Neural progenitor cell (in vitro differentiated cells): Measurements from ENCODE around the gene KCTD2. TPM values are rescaled to one million over a fixed set of nuclear protein-coding genes. Genes with fewer than 3 reads are reported as not detected.

Experiments used
- DNase-seq: peaks from one replicate; pipeline ENCODE4 v3.0.0-alpha.2; 2016; ENCODE audit warnings: low spot score
- H2AFZ ChIP-seq: fragments of 200-600 bp; sonication (generic); replicated peaks from 2 replicates; pipeline ENCODE4 v1.6.1; 2016; ENCODE audit warnings: antibody characterized with exemption
- H3F3A ChIP-seq: fragments of 200-600 bp; sonication (generic); 2 replicates; pipeline ENCODE4 v1.6.1; 2016; ENCODE audit warnings: antibody characterized with exemption, low read depth
- H3K27ac ChIP-seq: fragments of 200-600 bp; sonication (generic); 2 replicates; pipeline ENCODE4 v1.5.1; 2016; ENCODE audit warnings: mild to moderate bottlenecking
- H3K27me3 ChIP-seq: fragments of 200-600 bp; sonication (generic); 2 replicates; pipeline ENCODE4 v1.6.1; 2016; ENCODE audit warnings: mild to moderate bottlenecking, moderate library complexity
- H3K36me3 ChIP-seq: fragments of 200-600 bp; sonication (generic); 2 replicates; pipeline ENCODE4 v1.5.1; 2016
- H3K4me1 ChIP-seq: fragments of 200-600 bp; sonication (generic); 2 replicates; pipeline ENCODE4 v1.6.1; 2016; ENCODE audit warnings: mixed run types
- H3K4me2 ChIP-seq: fragments of 200-600 bp; sonication (generic); 2 replicates; pipeline ENCODE4 v1.6.1; 2016
- H3K4me3 ChIP-seq: fragments of 200-600 bp; sonication (generic); 2 replicates; pipeline ENCODE4 v1.5.1; 2016
- H3K79me2 ChIP-seq: fragments of 200-600 bp; sonication (generic); 2 replicates; pipeline ENCODE4 v1.6.1; 2016; ENCODE audit warnings: low read depth
- H3K9ac ChIP-seq: fragments of 200-600 bp; sonication (generic); 2 replicates; pipeline ENCODE4 v1.6.1; 2016
- H3K9me3 ChIP-seq: fragments of 200-600 bp; sonication (generic); 2 replicates; pipeline ENCODE4 v1.5.1; 2016; ENCODE audit warnings: low read depth
- H4K20me1 ChIP-seq: fragments of 200-600 bp; sonication (generic); 2 replicates; pipeline ENCODE4 v1.6.1; 2016; ENCODE audit warnings: low read depth
- H3K27ac Mint-ChIP-seq: 3 replicates; pipeline ENCODE4 v1.8.0; 2021; ENCODE audit warnings: mixed read lengths
- H3K27me3 Mint-ChIP-seq: 2 replicates; pipeline ENCODE4 v1.8.0; 2022; ENCODE audit warnings: low read depth, mild to moderate bottlenecking, inconsistent platforms, moderate library complexity, mixed read lengths; ENCODE audit not compliant: insufficient read depth
- H3K36me3 Mint-ChIP-seq: 3 replicates; pipeline ENCODE4 v1.8.0; 2021; ENCODE audit warnings: mixed read lengths
- H3K4me1 Mint-ChIP-seq: 3 replicates; pipeline ENCODE4 v1.8.0; 2021; ENCODE audit warnings: mixed read lengths
- H3K4me3 Mint-ChIP-seq: 3 replicates; pipeline ENCODE4 v1.8.0; 2021; ENCODE audit warnings: mild to moderate bottlenecking, moderate library complexity, mixed read lengths
- H3K9me3 Mint-ChIP-seq: 3 replicates; pipeline ENCODE4 v1.8.0; 2020; ENCODE audit warnings: mixed read lengths
- EZH2 ChIP-seq: fragments of 200-600 bp; sonication (generic); IDR thresholded peaks from 2 replicates; pipeline ENCODE4 v1.6.1; 2017; ENCODE audit warnings: antibody characterized with exemption, mild to moderate bottlenecking, moderate library complexity
- EZH2phosphoT487 ChIP-seq: fragments of 200-600 bp; sonication (generic); IDR thresholded peaks from 2 replicates; pipeline ENCODE4 v1.6.1; 2017; ENCODE audit warnings: antibody characterized with exemption
- total RNA-seq: library from RNA; depleted of rRNA; stranded (reverse); fragments of >200 nt; gene quantifications from 2 replicates; pipeline ENCODE4 v1.2.3, GENCODE V29; 2015; ENCODE audit warnings: low replicate concordance
- TF ChIP-seq, protein P1 (sequence below): fragments of 200-600 bp; sonication (generic); IDR thresholded peaks from 2 replicates; pipeline ENCODE4 v1.5.1; 2017; ENCODE audit warnings: antibody characterized with exemption, mild to moderate bottlenecking

KCTD2 gene
- total RNA-seq, 1 donor from 2014 or later = 28.9 TPM

GRCh38 chr17:75093548-75094158, 46.6 kb downstream of the KCTD2 start:
- no peak overlapping the region for H3K27ac Mint-ChIP-seq
- Histone ChIP-seq H4K20me1 (no peaks in the 10 kb centered on the region), H3K9ac (no peak overlapping the region), H3K4me2 (no peak overlapping the region), H3K27me3 (no peaks in the 10 kb centered on the region), H3K9me3 (no peaks in the 10 kb centered on the region), H3F3A (peaks cover 8% of the 10 kb centered on the region), H3K4me1 (peaks cover 11% of the 10 kb centered on the region), H3K36me3 (no peaks in the 10 kb centered on the region), H3K4me3 (no peak overlapping the region), H3K27ac (no peak overlapping the region), H2AFZ (no peak overlapping the region), H3K79me2 (no peaks in the 10 kb centered on the region)
- H3K27me3 Mint-ChIP-seq = peaks cover 10% of the 10 kb centered on the region
- no peak for DNase-seq
- peaks cover 37% of the 10 kb centered on the region for H3K4me1 Mint-ChIP-seq
- TF ChIP-seq, protein P1, sequence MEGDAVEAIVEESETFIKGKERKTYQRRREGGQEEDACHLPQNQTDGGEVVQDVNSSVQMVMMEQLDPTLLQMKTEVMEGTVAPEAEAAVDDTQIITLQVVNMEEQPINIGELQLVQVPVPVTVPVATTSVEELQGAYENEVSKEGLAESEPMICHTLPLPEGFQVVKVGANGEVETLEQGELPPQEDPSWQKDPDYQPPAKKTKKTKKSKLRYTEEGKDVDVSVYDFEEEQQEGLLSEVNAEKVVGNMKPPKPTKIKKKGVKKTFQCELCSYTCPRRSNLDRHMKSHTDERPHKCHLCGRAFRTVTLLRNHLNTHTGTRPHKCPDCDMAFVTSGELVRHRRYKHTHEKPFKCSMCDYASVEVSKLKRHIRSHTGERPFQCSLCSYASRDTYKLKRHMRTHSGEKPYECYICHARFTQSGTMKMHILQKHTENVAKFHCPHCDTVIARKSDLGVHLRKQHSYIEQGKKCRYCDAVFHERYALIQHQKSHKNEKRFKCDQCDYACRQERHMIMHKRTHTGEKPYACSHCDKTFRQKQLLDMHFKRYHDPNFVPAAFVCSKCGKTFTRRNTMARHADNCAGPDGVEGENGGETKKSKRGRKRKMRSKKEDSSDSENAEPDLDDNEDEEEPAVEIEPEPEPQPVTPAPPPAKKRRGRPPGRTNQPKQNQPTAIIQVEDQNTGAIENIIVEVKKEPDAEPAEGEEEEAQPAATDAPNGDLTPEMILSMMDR = no peak
- TF ChIP-seq EZH2 (no peak), EZH2phosphoT487 (no peak)
- H3K9me3 Mint-ChIP-seq = no peaks in the 10 kb centered on the region
- H3K36me3 Mint-ChIP-seq = no peaks in the 10 kb centered on the region
- no peak overlapping the region for H3K4me3 Mint-ChIP-seq

DNA sequence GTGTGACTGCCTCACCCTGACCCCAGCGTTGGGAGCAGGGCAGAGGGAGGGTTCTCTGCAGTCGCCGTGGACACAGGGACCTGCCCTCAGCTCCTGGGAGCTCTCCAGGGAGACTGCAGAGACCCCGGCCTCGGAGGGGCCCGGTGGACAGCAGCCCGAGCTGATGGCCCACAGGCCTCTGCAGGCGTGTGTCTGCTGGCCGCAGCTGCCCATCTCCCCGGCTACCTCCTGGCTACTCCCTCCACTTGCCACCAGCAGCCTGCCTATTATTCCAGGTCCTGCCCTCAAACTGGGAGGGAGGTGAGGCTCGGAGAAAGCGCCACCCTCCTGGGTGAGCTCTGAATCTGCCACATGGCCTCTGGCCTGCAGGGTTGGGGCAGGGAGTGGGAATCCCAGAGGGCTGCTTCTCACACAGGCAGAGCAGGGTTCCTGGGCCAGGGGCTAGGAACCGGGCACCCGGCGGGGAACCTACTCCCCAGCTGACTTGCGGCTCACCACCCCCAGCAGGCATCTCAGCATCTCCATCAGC, 47.9 kb downstream of the KCTD2 start:
- no peak overlapping the region for H2AFZ ChIP-seq
- no peak overlapping the region for H3K4me2 ChIP-seq
- no peaks in the 10 kb centered on the region for H3K9me3 Mint-ChIP-seq
- H3K27ac ChIP-seq = no peak overlapping the region
- no peak overlapping the region for H3K9ac ChIP-seq
- no peak overlapping the region for H3K4me3 ChIP-seq
- peaks cover 8% of the 10 kb centered on the region for H3F3A ChIP-seq
- DNase-seq = no peak
- TF ChIP-seq EZH2phosphoT487 (no peak), EZH2 (no peak)
- TF ChIP-seq, protein P1 = no peak
- peaks cover 12% of the 10 kb centered on the region for H3K27me3 Mint-ChIP-seq
- H3K27ac Mint-ChIP-seq = no peak overlapping the region
- peaks cover 9% of the 10 kb centered on the region for H3K4me1 ChIP-seq
- H3K4me3 Mint-ChIP-seq = no peak overlapping the region
- no peaks in the 10 kb centered on the region for H3K9me3 ChIP-seq
- no peaks in the 10 kb centered on the region for H4K20me1 ChIP-seq
- H3K36me3 Mint-ChIP-seq = no peaks in the 10 kb centered on the region
- no peaks in the 10 kb centered on the region for H3K27me3 ChIP-seq
- peaks cover 25% of the 10 kb centered on the region for H3K4me1 Mint-ChIP-seq
- no peaks in the 10 kb centered on the region for H3K36me3 ChIP-seq
- no peaks in the 10 kb centered on the region for H3K79me2 ChIP-seq

DNA sequence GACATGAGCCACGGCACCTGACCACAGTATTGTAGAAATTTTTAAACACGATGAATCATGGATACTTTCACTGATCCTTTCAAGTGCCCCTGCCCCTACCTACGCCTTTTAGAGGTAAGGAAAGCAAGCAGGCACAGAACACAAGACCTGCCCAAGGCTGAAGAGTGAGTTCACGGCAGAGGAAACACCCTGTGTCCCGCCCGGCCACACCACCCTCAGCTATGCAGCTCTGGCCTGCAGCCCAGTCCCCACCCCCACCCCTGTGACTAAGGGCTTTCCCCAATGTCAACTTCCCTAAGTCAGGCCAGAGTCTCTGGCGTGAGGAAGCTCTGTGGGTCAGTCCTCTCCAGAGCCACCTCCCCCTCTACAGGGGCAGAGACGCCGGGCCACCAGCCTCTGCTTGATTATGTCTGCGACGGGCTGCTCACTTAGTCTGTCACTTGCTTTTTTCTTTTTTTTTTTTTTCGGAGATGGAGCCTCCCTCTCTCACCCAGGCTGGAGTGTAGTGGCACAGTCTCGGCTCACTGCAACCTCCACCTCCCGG, 49.1 kb downstream of the KCTD2 start:
- Mint-ChIP-seq H3K36me3 (no peaks in the 10 kb centered on the region), H3K27me3 (peaks cover 10% of the 10 kb centered on the region), H3K27ac (no peak overlapping the region), H3K9me3 (no peaks in the 10 kb centered on the region), H3K4me1 (peaks cover 16% of the 10 kb centered on the region), H3K4me3 (no peak overlapping the region)
- Histone ChIP-seq H3K27me3 (no peaks in the 10 kb centered on the region), H3K36me3 (no peaks in the 10 kb centered on the region), H3K27ac (no peak overlapping the region), H3K79me2 (no peaks in the 10 kb centered on the region), H4K20me1 (no peaks in the 10 kb centered on the region), H3F3A (peaks cover 1% of the 10 kb centered on the region), H3K4me3 (no peak overlapping the region), H2AFZ (no peak overlapping the region), H3K4me2 (no peak overlapping the region), H3K9me3 (no peaks in the 10 kb centered on the region), H3K9ac (no peak overlapping the region), H3K4me1 (peaks cover 6% of the 10 kb centered on the region)
- no peak for TF ChIP-seq EZH2
- no peak for TF ChIP-seq EZH2phosphoT487
- TF ChIP-seq, protein P1 = no peak
- DNase-seq = no peak
